SK-N-SH (cell line): ENCODE measurements around the gene NEURL1.

ENCODE experiments used
- CHD2 ChIP-seq: fragments of 150-350 bp; IDR thresholded peaks from 2 replicates; pipeline ENCODE4 v1.6.1; 2018; ENCODE audit warnings: low read length; ENCODE audit not compliant: partially characterized antibody
- EP300 ChIP-seq, 2 experiments: IDR thresholded peaks; 2 replicates each; pipeline versions ENCODE4 v1.4.0 to v1.6.1; 2012; ENCODE audit warnings: borderline replicate concordance in 1 of 2, low read depth in 1 of 2, low read length in 1 of 2
- JUND ChIP-seq: IDR thresholded peaks from 2 replicates; pipeline ENCODE4 v1.4.0; 2012
- MXI1 ChIP-seq: IDR thresholded peaks from 2 replicates; pipeline ENCODE4 v1.6.1; 2012; ENCODE audit warnings: mild to moderate bottlenecking, low read depth, low read length, improper control_type of control experiment
- NRF1 ChIP-seq: IDR thresholded peaks from 2 replicates; pipeline ENCODE4 v1.6.1; 2012; ENCODE audit warnings: low read depth, mild to moderate bottlenecking, low read length
- POLR2AphosphoS5 ChIP-seq: IDR thresholded peaks from 2 replicates; pipeline ENCODE4 v1.6.1; 2012; ENCODE audit warnings: low read depth, low read length
- SIN3A ChIP-seq: IDR thresholded peaks from 2 replicates; pipeline ENCODE4 v1.6.1; 2012; ENCODE audit warnings: low read depth, mild to moderate bottlenecking, low read length, moderate library complexity, borderline replicate concordance
- TCF12 ChIP-seq: IDR thresholded peaks from 2 replicates; pipeline ENCODE4 v1.4.0; 2012
- TF ChIP-seq, protein P1 (sequence below): fragments of 200-600 bp; sonication (generic); IDR thresholded peaks from 2 replicates; pipeline ENCODE4 v1.6.1; 2017; ENCODE audit warnings: antibody characterized with exemption, mild to moderate bottlenecking, moderate library complexity
- TF ChIP-seq, protein P2 (sequence below): IDR thresholded peaks from 2 replicates; pipeline ENCODE4 v1.6.1; 2012; ENCODE audit warnings: mild to moderate bottlenecking, low read depth, low read length, moderate library complexity
- TF ChIP-seq, protein P3 (sequence below): IDR thresholded peaks from 2 replicates; pipeline ENCODE4 v1.4.0; 2012; ENCODE audit warnings: low read depth
- TF ChIP-seq, protein P4 (sequence below): fragments of 150-350 bp; IDR thresholded peaks from 2 replicates; pipeline ENCODE4 v1.6.1; 2017; ENCODE audit warnings: antibody characterized with exemption, low read length, low read depth, borderline replicate concordance

DNA sequence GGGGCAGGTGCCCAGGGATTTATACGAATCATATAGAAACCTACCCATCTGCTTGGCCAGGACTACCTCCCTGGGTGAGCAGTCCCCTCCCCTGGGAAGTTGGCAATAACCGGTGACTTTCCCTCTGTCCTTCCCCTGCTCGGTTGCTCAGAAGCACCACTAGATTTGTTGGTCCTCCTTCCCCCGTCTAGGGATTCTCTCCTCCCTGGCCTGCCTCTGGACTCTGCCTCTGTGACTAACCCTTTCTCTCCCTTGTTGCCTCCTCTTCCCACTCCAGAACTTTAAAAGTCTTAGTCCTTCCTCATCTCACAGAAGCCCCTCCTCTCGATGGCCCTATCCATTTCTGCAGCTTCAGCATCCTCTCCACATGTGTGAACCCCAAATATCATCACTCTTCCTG, 24.3 kb upstream of the NEURL1 start:
- no peak for TF ChIP-seq SIN3A
- TF ChIP-seq, protein P1, sequence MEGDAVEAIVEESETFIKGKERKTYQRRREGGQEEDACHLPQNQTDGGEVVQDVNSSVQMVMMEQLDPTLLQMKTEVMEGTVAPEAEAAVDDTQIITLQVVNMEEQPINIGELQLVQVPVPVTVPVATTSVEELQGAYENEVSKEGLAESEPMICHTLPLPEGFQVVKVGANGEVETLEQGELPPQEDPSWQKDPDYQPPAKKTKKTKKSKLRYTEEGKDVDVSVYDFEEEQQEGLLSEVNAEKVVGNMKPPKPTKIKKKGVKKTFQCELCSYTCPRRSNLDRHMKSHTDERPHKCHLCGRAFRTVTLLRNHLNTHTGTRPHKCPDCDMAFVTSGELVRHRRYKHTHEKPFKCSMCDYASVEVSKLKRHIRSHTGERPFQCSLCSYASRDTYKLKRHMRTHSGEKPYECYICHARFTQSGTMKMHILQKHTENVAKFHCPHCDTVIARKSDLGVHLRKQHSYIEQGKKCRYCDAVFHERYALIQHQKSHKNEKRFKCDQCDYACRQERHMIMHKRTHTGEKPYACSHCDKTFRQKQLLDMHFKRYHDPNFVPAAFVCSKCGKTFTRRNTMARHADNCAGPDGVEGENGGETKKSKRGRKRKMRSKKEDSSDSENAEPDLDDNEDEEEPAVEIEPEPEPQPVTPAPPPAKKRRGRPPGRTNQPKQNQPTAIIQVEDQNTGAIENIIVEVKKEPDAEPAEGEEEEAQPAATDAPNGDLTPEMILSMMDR: no peak
- TF ChIP-seq EP300 (IDR thresholded peaks at IDR 0.05; ENCODE audit: borderline replicate concordance in 1 of 2, low read depth in 1 of 2, low read length in 1 of 2): no peak
- TF ChIP-seq, protein P2, sequence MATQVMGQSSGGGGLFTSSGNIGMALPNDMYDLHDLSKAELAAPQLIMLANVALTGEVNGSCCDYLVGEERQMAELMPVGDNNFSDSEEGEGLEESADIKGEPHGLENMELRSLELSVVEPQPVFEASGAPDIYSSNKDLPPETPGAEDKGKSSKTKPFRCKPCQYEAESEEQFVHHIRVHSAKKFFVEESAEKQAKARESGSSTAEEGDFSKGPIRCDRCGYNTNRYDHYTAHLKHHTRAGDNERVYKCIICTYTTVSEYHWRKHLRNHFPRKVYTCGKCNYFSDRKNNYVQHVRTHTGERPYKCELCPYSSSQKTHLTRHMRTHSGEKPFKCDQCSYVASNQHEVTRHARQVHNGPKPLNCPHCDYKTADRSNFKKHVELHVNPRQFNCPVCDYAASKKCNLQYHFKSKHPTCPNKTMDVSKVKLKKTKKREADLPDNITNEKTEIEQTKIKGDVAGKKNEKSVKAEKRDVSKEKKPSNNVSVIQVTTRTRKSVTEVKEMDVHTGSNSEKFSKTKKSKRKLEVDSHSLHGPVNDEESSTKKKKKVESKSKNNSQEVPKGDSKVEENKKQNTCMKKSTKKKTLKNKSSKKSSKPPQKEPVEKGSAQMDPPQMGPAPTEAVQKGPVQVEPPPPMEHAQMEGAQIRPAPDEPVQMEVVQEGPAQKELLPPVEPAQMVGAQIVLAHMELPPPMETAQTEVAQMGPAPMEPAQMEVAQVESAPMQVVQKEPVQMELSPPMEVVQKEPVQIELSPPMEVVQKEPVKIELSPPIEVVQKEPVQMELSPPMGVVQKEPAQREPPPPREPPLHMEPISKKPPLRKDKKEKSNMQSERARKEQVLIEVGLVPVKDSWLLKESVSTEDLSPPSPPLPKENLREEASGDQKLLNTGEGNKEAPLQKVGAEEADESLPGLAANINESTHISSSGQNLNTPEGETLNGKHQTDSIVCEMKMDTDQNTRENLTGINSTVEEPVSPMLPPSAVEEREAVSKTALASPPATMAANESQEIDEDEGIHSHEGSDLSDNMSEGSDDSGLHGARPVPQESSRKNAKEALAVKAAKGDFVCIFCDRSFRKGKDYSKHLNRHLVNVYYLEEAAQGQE: no peak
- TF ChIP-seq, protein P3, sequence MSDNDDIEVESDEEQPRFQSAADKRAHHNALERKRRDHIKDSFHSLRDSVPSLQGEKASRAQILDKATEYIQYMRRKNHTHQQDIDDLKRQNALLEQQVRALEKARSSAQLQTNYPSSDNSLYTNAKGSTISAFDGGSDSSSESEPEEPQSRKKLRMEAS: no peak
- no peak for TF ChIP-seq POLR2AphosphoS5
- no peak for TF ChIP-seq MXI1
- TF ChIP-seq, protein P4, sequence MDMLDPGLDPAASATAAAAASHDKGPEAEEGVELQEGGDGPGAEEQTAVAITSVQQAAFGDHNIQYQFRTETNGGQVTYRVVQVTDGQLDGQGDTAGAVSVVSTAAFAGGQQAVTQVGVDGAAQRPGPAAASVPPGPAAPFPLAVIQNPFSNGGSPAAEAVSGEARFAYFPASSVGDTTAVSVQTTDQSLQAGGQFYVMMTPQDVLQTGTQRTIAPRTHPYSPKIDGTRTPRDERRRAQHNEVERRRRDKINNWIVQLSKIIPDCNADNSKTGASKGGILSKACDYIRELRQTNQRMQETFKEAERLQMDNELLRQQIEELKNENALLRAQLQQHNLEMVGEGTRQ: no peak
- TF ChIP-seq NRF1: no peak
- no peak for TF ChIP-seq TCF12
- no peak for TF ChIP-seq CHD2
- no peak for TF ChIP-seq JUND
